ENCODE data around the gene HDAC11. TPM values are rescaled to one million over a fixed set of nuclear protein-coding genes. Genes with fewer than 3 reads are reported as not detected.

HDAC11 gene
- total and polyA plus RNA-seq, 2 of the 4 experiments (the other 2 are of a cell fraction) = 9.1 to 11.4 TPM

DNA sequence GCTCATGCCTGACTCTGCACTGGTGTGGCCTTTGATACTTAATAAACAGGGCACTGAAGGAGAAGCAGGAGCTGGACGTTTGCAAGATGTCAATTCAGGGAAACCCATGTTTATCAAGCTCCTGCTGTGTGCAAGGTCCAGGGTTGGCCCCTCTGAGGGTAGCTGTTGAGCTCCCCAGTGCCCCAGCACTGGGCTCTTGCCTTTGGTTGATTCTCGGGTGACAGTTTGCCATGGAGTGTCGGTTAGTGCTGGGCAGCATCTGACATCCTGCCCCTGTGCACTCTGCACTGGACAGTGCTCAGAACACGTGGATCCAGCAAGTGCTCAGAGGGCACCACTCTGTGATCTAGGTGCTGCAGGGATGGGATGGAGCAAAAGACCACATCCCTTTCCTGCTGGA is 7.3 kb downstream of the HDAC11 start:
- dilution Hi-C loops (cut with HindIII; ENCODE audit: low sequenced_read_pairs, unreplicated experiment) = no loop called here
- DNase-seq (no peak), ATAC-seq (ENCODE audit: low read depth) (no peak)
- no peak overlapping the region for H3K23ac ChIP-seq (ENCODE audit: low read depth, low read length)
- intact Hi-C loops (cut with micrococcal nuclease) = no loop called here
- H2AK9ac ChIP-seq (replicated peaks; ENCODE audit: low read depth, low read length, poor library complexity) = no peak overlapping the region
- H3K56ac ChIP-seq (ENCODE audit: extremely low read depth, insufficient read depth, low read length) = no peak overlapping the region
- ChIA-PET POLR2A (ENCODE audit: unreplicated experiment) (no interaction called here), CTCF (no interaction called here)
- H3K18ac ChIP-seq (ENCODE audit: low read depth, low read length) = no peak overlapping the region
- H4K5ac ChIP-seq (ENCODE audit: low read depth, low read length) = no peak overlapping the region
- H2BK15ac ChIP-seq (ENCODE audit: low read depth, low read length) = no peak overlapping the region
- H2BK5ac ChIP-seq (ENCODE audit: low read depth, low read length, poor library complexity, severe bottlenecking) = no peak overlapping the region
- H3K9me3 ChIP-seq (ENCODE audit: control insufficient read depth, insufficient read depth, low read length) = no peaks in the 10 kb centered on the region
- peaks cover 6% of the 10 kb centered on the region; the same call in 1 of the 2 replicates for H3K4me1 ChIP-seq (ENCODE audit: control insufficient read depth, insufficient read depth, low read length)
- H4K20me1 ChIP-seq (ENCODE audit: insufficient read depth, low read length) = no peaks in the 10 kb centered on the region
- H3K27ac ChIP-seq (ENCODE audit: insufficient read depth, low read length) = no peak overlapping the region
- no peaks in the 10 kb centered on the region for H3K27me3 ChIP-seq (ENCODE audit: control insufficient read depth, insufficient read depth, low read length)
- WGBS, 2 experiments (ENCODE audit: extremely low coverage in 2 of 2, insufficient read length in 1 of 2) = 41% methylated on average over 3 of the region's 4 CpGs; no CpG with 5 or more reads in 1 of the 2 experiments
- H3K4me2 ChIP-seq (ENCODE audit: low read depth, low read length) = no peak overlapping the region
- H3K14ac ChIP-seq (replicated peaks; ENCODE audit: low read depth, low read length) = no peak overlapping the region
- H2BK120ac ChIP-seq (ENCODE audit: low read depth, low read length) = no peak overlapping the region
- TF ChIP-seq RFX5 (IDR thresholded peaks at IDR 0.05; ENCODE audit: low read depth, low read length) (no peak), MXI1 (IDR thresholded peaks at IDR 0.05; ENCODE audit: borderline replicate concordance, low read depth, low read length) (no peak), MAFK (IDR thresholded peaks at IDR 0.05; ENCODE audit: low read depth, low read length) (no peak), ELK1 (IDR thresholded peaks at IDR 0.05; ENCODE audit: borderline replicate concordance, low read depth, low read length) (no peak), SMC3 (IDR thresholded peaks at IDR 0.05; ENCODE audit: low read depth, low read length) (no peak), CHD1 (IDR thresholded peaks at IDR 0.05; ENCODE audit: low read depth, low read length) (no peak), CEBPB (IDR thresholded peaks at IDR 0.05; ENCODE audit: low read depth, low read length) (no peak), BHLHE40 (IDR thresholded peaks at IDR 0.05; ENCODE audit: low read depth, low read length) (no peak)
- TF ChIP-seq, protein P1, sequence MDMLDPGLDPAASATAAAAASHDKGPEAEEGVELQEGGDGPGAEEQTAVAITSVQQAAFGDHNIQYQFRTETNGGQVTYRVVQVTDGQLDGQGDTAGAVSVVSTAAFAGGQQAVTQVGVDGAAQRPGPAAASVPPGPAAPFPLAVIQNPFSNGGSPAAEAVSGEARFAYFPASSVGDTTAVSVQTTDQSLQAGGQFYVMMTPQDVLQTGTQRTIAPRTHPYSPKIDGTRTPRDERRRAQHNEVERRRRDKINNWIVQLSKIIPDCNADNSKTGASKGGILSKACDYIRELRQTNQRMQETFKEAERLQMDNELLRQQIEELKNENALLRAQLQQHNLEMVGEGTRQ (IDR thresholded peaks at IDR 0.05; ENCODE audit: low read depth, low read length) = no peak
- TF ChIP-seq, protein P2, sequence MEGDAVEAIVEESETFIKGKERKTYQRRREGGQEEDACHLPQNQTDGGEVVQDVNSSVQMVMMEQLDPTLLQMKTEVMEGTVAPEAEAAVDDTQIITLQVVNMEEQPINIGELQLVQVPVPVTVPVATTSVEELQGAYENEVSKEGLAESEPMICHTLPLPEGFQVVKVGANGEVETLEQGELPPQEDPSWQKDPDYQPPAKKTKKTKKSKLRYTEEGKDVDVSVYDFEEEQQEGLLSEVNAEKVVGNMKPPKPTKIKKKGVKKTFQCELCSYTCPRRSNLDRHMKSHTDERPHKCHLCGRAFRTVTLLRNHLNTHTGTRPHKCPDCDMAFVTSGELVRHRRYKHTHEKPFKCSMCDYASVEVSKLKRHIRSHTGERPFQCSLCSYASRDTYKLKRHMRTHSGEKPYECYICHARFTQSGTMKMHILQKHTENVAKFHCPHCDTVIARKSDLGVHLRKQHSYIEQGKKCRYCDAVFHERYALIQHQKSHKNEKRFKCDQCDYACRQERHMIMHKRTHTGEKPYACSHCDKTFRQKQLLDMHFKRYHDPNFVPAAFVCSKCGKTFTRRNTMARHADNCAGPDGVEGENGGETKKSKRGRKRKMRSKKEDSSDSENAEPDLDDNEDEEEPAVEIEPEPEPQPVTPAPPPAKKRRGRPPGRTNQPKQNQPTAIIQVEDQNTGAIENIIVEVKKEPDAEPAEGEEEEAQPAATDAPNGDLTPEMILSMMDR (conservative IDR thresholded peaks at IDR 0.05; ENCODE audit: low read depth, low read length) = no peak
- H4K8ac ChIP-seq (ENCODE audit: low read depth in 2 of 2, low read length in 2 of 2) = no peak overlapping the region
- no peak overlapping the region for H2AFZ ChIP-seq (replicated peaks; ENCODE audit: low read length, poor library complexity)
- in situ Hi-C loops (cut with MboI; ENCODE audit: low sequenced_read_pairs) = loop anchor here (25.0 kb wide), 2 partner anchors 400 to 625 kb away; partner anchors contain the start of genes CHCHD4 and WNT7A
- H2BK20ac ChIP-seq (ENCODE audit: low read depth, low read length) = no peak overlapping the region
- H3K4me3 ChIP-seq (ENCODE audit: insufficient read depth, low read depth, low read length) = no peak overlapping the region
- H3K36me3 ChIP-seq (ENCODE audit: control insufficient read depth, insufficient read depth, low read length) = peaks cover 1% of the 10 kb centered on the region; the same call in 1 of the 2 replicates
- no peak overlapping the region for H3K9ac ChIP-seq (ENCODE audit: low read depth, low read length)
- H3K4ac ChIP-seq (ENCODE audit: low read depth, low read length) = no peak overlapping the region
- BruUV-seq (replicated peaks) = no TSS peak
- no peaks in the 10 kb centered on the region for H3K9me1 ChIP-seq (ENCODE audit: insufficient read depth, low read length)
- no peaks in the 10 kb centered on the region for H3K79me1 ChIP-seq (ENCODE audit: low read depth in 1 of 2, low read length in 2 of 2)
- no peak overlapping the region for H2AK5ac ChIP-seq (ENCODE audit: low read depth, low read length)
- no peak overlapping the region for H4K91ac ChIP-seq (ENCODE audit: insufficient read depth, low read depth, low read length)

Measured in IMR-90 (cell line).